H9 (cell line): ENCODE data around the gene DUSP23. TPM values are rescaled to one million over a fixed set of nuclear protein-coding genes. Genes with fewer than 3 reads are reported as not detected.

Experiments used
- DNase-seq: peaks from one replicate; pipeline ENCODE4 v3.0.0-alpha.2; 2017
- H2AFZ ChIP-seq: one replicate; pipeline ENCODE4 v1.6.1; 2013; ENCODE audit warnings: mild to moderate bottlenecking, low read length, control low read depth, moderate library complexity
- H2AK5ac ChIP-seq: 2 replicates; pipeline ENCODE4 v1.6.1; 2013; ENCODE audit warnings: low read length, control low read depth, mixed read lengths; ENCODE audit not compliant: insufficient read length
- H2BK120ac ChIP-seq: one replicate; pipeline ENCODE4 v1.6.1; 2013; ENCODE audit warnings: low read depth, mild to moderate bottlenecking, low read length, control low read depth, inconsistent platforms; ENCODE audit not compliant: poor library complexity, severe bottlenecking
- H2BK12ac ChIP-seq: 2 replicates; pipeline ENCODE4 v1.6.1; 2013; ENCODE audit warnings: low read length, control low read depth, mixed read lengths, low read depth; ENCODE audit not compliant: insufficient read length
- H2BK15ac ChIP-seq: 2 replicates; pipeline ENCODE4 v1.6.1; 2013; ENCODE audit warnings: low read depth, low read length, control low read depth
- H2BK20ac ChIP-seq: one replicate; pipeline ENCODE4 v1.6.1; 2013; ENCODE audit warnings: low read depth, mild to moderate bottlenecking, low read length, control low read depth, inconsistent platforms; ENCODE audit not compliant: poor library complexity, severe bottlenecking
- H2BK5ac ChIP-seq: 2 replicates; pipeline ENCODE4 v1.6.1; 2013; ENCODE audit warnings: low read length, control low read depth, mixed read lengths; ENCODE audit not compliant: insufficient read length
- H3K14ac ChIP-seq: 2 replicates; pipeline ENCODE4 v1.6.1; 2013; ENCODE audit warnings: low read length, control low read depth; ENCODE audit not compliant: insufficient read depth
- H3K18ac ChIP-seq: 2 replicates; pipeline ENCODE4 v1.6.1; 2013; ENCODE audit warnings: low read depth, mild to moderate bottlenecking, mixed read lengths, low read length, control low read depth; ENCODE audit not compliant: insufficient read length
- H3K23ac ChIP-seq: 2 replicates; pipeline ENCODE4 v1.6.1; 2013; ENCODE audit warnings: low read length, control low read depth, mixed read lengths, low read depth; ENCODE audit not compliant: insufficient read length
- H3K23me2 ChIP-seq: 2 replicates; pipeline ENCODE4 v1.6.1; 2013; ENCODE audit warnings: low read depth, mild to moderate bottlenecking, mixed read lengths, low read length, control low read depth; ENCODE audit not compliant: insufficient read length, poor library complexity, severe bottlenecking
- H3K27ac ChIP-seq: 2 replicates; pipeline ENCODE4 v1.5.1; 2013; ENCODE audit warnings: low read length, control low read depth, mixed read lengths, low read depth; ENCODE audit not compliant: insufficient read length
- H3K27me3 ChIP-seq: 2 replicates; pipeline ENCODE4 v1.6.1; 2013; ENCODE audit warnings: low read length, control low read depth, inconsistent platforms; ENCODE audit not compliant: insufficient read depth
- H3K4ac ChIP-seq: 2 replicates; pipeline ENCODE4 v1.6.1; 2013; ENCODE audit warnings: low read depth, mild to moderate bottlenecking, control low read depth, inconsistent platforms, low read length, moderate library complexity
- H3K4me1 ChIP-seq: 2 replicates; pipeline ENCODE4 v1.6.1; 2013; ENCODE audit warnings: low read length, control low read depth, inconsistent platforms; ENCODE audit not compliant: insufficient read depth
- H3K4me2 ChIP-seq: 2 replicates; pipeline ENCODE4 v1.6.1; 2013; ENCODE audit warnings: low read length, control low read depth, mixed read lengths; ENCODE audit not compliant: insufficient read length, insufficient read depth
- H3K56ac ChIP-seq: 2 replicates; pipeline ENCODE4 v1.6.1; 2013; ENCODE audit warnings: low read depth, mild to moderate bottlenecking, mixed read lengths, low read length, control low read depth; ENCODE audit not compliant: insufficient read length
- H3K79me1 ChIP-seq: 2 replicates; pipeline ENCODE4 v1.6.1; 2013; ENCODE audit warnings: low read depth, mild to moderate bottlenecking, moderate library complexity, low read length, control low read depth, inconsistent platforms; ENCODE audit not compliant: insufficient read depth, poor library complexity, severe bottlenecking
- H3K79me2 ChIP-seq: 2 replicates; pipeline ENCODE4 v1.6.1; 2013; ENCODE audit warnings: low read length, control low read depth, inconsistent platforms; ENCODE audit not compliant: insufficient read depth
- H3K9ac ChIP-seq: 2 replicates; pipeline ENCODE4 v1.6.1; 2013; ENCODE audit warnings: low read length, control low read depth, mixed read lengths; ENCODE audit not compliant: insufficient read length; ENCODE audit errors: extremely low read depth
- H3K9me3 ChIP-seq: one replicate; pipeline ENCODE4 v1.6.1; 2013; ENCODE audit warnings: low read depth, low read length, inconsistent platforms; ENCODE audit not compliant: control insufficient read depth
- H3T11ph ChIP-seq: one replicate; pipeline ENCODE4 v1.6.1; 2013; ENCODE audit warnings: mild to moderate bottlenecking, low read length, control low read depth, inconsistent platforms
- H4K20me1 ChIP-seq: one replicate; pipeline ENCODE4 v1.6.1; 2013; ENCODE audit not compliant: control insufficient read depth, insufficient read length, insufficient read depth
- H4K5ac ChIP-seq: 2 replicates; pipeline ENCODE4 v1.6.1; 2013; ENCODE audit warnings: low read depth, mild to moderate bottlenecking, mixed read lengths, low read length, control low read depth; ENCODE audit not compliant: insufficient read length
- H4K8ac ChIP-seq: replicated peaks from 2 replicates; pipeline ENCODE4 v1.6.1; 2013; ENCODE audit warnings: low read length, control low read depth, mixed read lengths, low read depth; ENCODE audit not compliant: insufficient read length
- H4K91ac ChIP-seq: 2 replicates; pipeline ENCODE4 v1.6.1; 2013; ENCODE audit warnings: low read depth, mild to moderate bottlenecking, moderate library complexity, mixed read lengths, low read length, control low read depth; ENCODE audit not compliant: insufficient read length
- H3K27ac Mint-ChIP-seq, 3 experiments: 2 replicates in 2 of 3; 3 replicates in 1 of 3; pipeline ENCODE4 v1.8.0; 2020 to 2021; ENCODE audit warnings: mixed read lengths in 3 of 3, mild to moderate bottlenecking in 1 of 3, moderate library complexity in 1 of 3
- H3K27me3 Mint-ChIP-seq: 2 replicates; pipeline ENCODE4 v1.8.0; 2021; ENCODE audit warnings: low read depth, mild to moderate bottlenecking, moderate library complexity, mixed read lengths
- H3K36me3 Mint-ChIP-seq, 3 experiments: 2 replicates in 2 of 3; 3 replicates in 1 of 3; pipeline ENCODE4 v1.8.0; 2020 to 2021; ENCODE audit warnings: low read depth in 3 of 3, mixed read lengths in 3 of 3; ENCODE audit not compliant: insufficient read depth in 1 of 3
- H3K4me1 Mint-ChIP-seq, 2 experiments: 2 replicates each; pipeline ENCODE4 v1.8.0; 2020; ENCODE audit warnings: mixed read lengths in 2 of 2
- H3K4me3 Mint-ChIP-seq, 2 experiments: 2 replicates in 1 of 2; 3 replicates in 1 of 2; pipeline ENCODE4 v1.8.0; 2020 to 2021; ENCODE audit warnings: mild to moderate bottlenecking in 2 of 2, mixed read lengths in 2 of 2, moderate library complexity in 1 of 2
- H3K9me3 Mint-ChIP-seq, 2 experiments: 2 replicates in 1 of 2; 3 replicates in 1 of 2; pipeline ENCODE4 v1.8.0; 2020; ENCODE audit warnings: mild to moderate bottlenecking in 2 of 2, mixed read lengths in 2 of 2, moderate library complexity in 1 of 2
- CTCF ChIP-seq: fragments of 200-600 bp; sonication (generic); conservative IDR thresholded peaks from 3 replicates; pipeline ENCODE4 v1.8.0; 2021; ENCODE audit warnings: antibody characterized with exemption, mild to moderate bottlenecking
- WGBS: extraction: QIAGEN DNeasy Blood & Tissue Kit; methylation state at CpG from one replicate; pipeline ENCODE4 v1.1.7; 2013; ENCODE audit warnings: missing lambda C conversion rate, low lambda C conversion rate, mixed read lengths; ENCODE audit not compliant: insufficient read length; ENCODE audit errors: extremely low coverage; 5-methylcytosine and 5-hydroxymethylcytosine counted together
- total RNA-seq: library from RNA; stranded (reverse); gene quantifications from 2 replicates; pipeline ENCODE4 v1.2.1, GENCODE V29; 2021

DUSP23 gene
- total RNA-seq, 1 experiment from 2014 or later = 25.0 TPM

GRCh38 chr1:159827102-159827490 is 46.3 kb downstream of the DUSP23 start:
- no peak overlapping the region for H3K4me2 ChIP-seq
- H2BK120ac ChIP-seq = no peak overlapping the region
- no peak overlapping the region for H3K4ac ChIP-seq
- H3K9me3 ChIP-seq = no peaks in the 10 kb centered on the region
- H4K8ac ChIP-seq = no peak overlapping the region
- no peak overlapping the region for H3K23ac ChIP-seq
- H2BK20ac ChIP-seq = no peak overlapping the region
- H3K27ac ChIP-seq = no peak overlapping the region
- no CpG with 5 or more reads among the region's 6 CpGs for WGBS
- H2AFZ ChIP-seq = no peak overlapping the region
- H2BK15ac ChIP-seq = no peak overlapping the region
- no peak for TF ChIP-seq CTCF
- no peak overlapping the region for H2AK5ac ChIP-seq
- no peaks in the 10 kb centered on the region for H3K4me1 ChIP-seq
- no peaks in the 10 kb centered on the region for H4K20me1 ChIP-seq
- Mint-ChIP-seq H3K9me3 (no peaks in the 10 kb centered on the region), H3K4me1 (peaks cover 21 to 25% of the 10 kb centered on the region in 2 experiments), H3K36me3 (no peaks in the 10 kb centered on the region), H3K4me3 (no peak overlapping the region), H3K27me3 (peaks cover 46% of the 10 kb centered on the region), H3K27ac (peak overlapping the region in 1 of 3 experiments; percentile 56; a peak in 2 of 7 replicates)
- H3K14ac ChIP-seq = no peak overlapping the region
- H3K9ac ChIP-seq = no peak overlapping the region
- H4K5ac ChIP-seq = no peak overlapping the region
- H3K23me2 ChIP-seq = no peaks in the 10 kb centered on the region
- H2BK12ac ChIP-seq = no peak overlapping the region
- DNase-seq = no peak
- no peak overlapping the region for H3T11ph ChIP-seq
- H3K56ac ChIP-seq = no peak overlapping the region
- no peaks in the 10 kb centered on the region for H3K79me1 ChIP-seq
- no peak overlapping the region for H3K18ac ChIP-seq
- H3K27me3 ChIP-seq = no peaks in the 10 kb centered on the region
- no peaks in the 10 kb centered on the region for H3K79me2 ChIP-seq
- no peak overlapping the region for H4K91ac ChIP-seq
- H2BK5ac ChIP-seq = no peak overlapping the region
